SK-N-MC (cell line): ENCODE measurements around the gene PTGES3.
"Not testable (repeated sequence)": the region's sequence is repeated elsewhere in the genome, so short reads cannot be mapped to it uniquely, and the experiment has no call there.

Source experiments
- DNase-seq: peaks from one replicate; pipeline ENCODE4 v3.0.0-alpha.2; 2011; ENCODE audit warnings: low read depth, low spot score
- H3K27ac ChIP-seq: fragments of 200-600 bp; sonication (generic); 2 replicates; pipeline ENCODE4 v1.5.1; 2016; ENCODE audit warnings: mixed run types
- H3K36me3 ChIP-seq: fragments of 200-600 bp; sonication (generic); 2 replicates; pipeline ENCODE4 v1.6.1; 2017; ENCODE audit warnings: antibody characterized with exemption, low read length, mixed read lengths; ENCODE audit not compliant: insufficient read depth
- H3K4me3 ChIP-seq: fragments of 200-600 bp; sonication (generic); 2 replicates; pipeline ENCODE4 v1.5.1; 2016
- H3K9ac ChIP-seq: fragments of 200-600 bp; sonication (generic); 2 replicates; pipeline ENCODE4 v1.8.0; 2017; ENCODE audit warnings: mixed run types, mixed read lengths; ENCODE audit not compliant: insufficient read length
- H3K9me3 ChIP-seq: fragments of 200-600 bp; sonication (generic); 2 replicates; pipeline ENCODE4 v1.6.1; 2017; ENCODE audit warnings: low read depth, mild to moderate bottlenecking, antibody characterized with exemption, low read length, moderate library complexity, mixed read lengths
- EZH2 ChIP-seq: fragments of 200-600 bp; sonication (generic); IDR thresholded peaks from one replicate; pipeline ENCODE4 v1.6.1; 2017; ENCODE audit warnings: antibody characterized with exemption
- FOXP2 ChIP-seq: optimal IDR thresholded peaks from 2 replicates; pipeline ENCODE3; 2011; ENCODE audit warnings: mild to moderate bottlenecking, moderate library complexity; ENCODE audit not compliant: insufficient read depth; ENCODE audit errors: extremely low read length, control extremely low read depth
- POLR2AphosphoS5 ChIP-seq: IDR thresholded peaks from 2 replicates; pipeline ENCODE4 v1.6.1; 2012; ENCODE audit warnings: mild to moderate bottlenecking, low read depth, low read length, borderline replicate concordance

Gene PTGES3

DNA sequence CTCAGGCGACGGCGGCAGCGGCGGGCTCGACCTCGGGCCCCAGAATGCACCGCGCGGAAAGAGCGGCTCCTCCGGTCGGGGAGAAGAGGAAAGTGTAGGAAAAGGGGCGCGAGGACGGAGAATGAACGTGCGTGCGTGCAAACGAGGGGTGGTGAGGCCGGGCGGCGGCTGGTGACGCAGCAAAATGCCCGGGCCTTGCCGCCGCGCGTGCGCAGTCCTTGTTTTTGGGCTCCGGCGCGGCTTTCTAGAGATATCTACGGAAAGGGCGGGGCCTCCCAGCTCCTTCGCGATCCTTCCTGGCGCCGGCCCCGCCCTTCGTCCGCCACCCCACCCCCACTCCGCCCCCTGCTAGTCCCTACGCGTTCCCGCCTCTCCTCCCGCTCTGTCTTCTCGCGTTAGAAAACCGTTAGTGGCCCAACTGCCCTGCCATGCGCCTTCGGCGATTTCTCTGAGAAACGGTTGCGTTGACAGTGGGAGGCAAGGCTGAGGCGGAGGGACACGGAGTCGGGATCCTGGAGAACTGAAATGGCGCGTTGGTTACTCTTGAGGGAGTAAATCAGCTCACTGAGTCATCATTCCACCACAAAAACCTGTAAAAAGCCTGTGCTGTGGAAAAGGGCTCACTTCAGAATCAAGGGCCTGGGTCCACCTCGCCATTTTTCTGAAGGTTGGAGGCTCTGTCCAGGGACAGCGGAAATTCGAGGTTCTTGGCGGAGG, at the start of gene PTGES3:
Gene PTGES3, minus strand, starts transcription at position 156 of the 717 bp plus-strand sequence. CDS start 285 bp downstream, outside the sequence.
- H3K9me3 ChIP-seq: no peaks in the 10 kb centered on the region
- DNase-seq: peak; percentile 87
- H3K27ac ChIP-seq: peak within 1 kb of the TSS; percentile 100
- H3K4me3 ChIP-seq: peak within 1 kb of the TSS; percentile 91
- no peak for TF ChIP-seq EZH2
- no peak for TF ChIP-seq FOXP2
- TF ChIP-seq POLR2AphosphoS5: peak; percentile 84
- peak within 1 kb of the TSS; percentile 97 for H3K9ac ChIP-seq
- H3K36me3 ChIP-seq: peaks cover 26% of the 10 kb centered on the region; the same call in 1 of the 2 replicates

- Histone ChIP-seq H3K36me3 (peaks cover 46% of the 10 kb centered on the region), H3K4me3 (no peak overlapping the region), H3K9ac (no peak overlapping the region), H3K9me3 (no peaks in the 10 kb centered on the region), H3K27ac (no peak overlapping the region)
- no peak for TF ChIP-seq POLR2AphosphoS5
- no peak for DNase-seq
These were observed 40.2 kb upstream of the PTGES3 start for GRCh38 chr12:56728139-56728861.

GRCh38 chr12:56726196-56726675, 38.2 kb upstream of the PTGES3 start:
- not testable (repeated sequence) for DNase-seq
- peaks cover 49% of the 10 kb centered on the region for H3K36me3 ChIP-seq

GRCh38 chr12:56725723-56726102, 37.6 kb upstream of the PTGES3 start:
- H3K9ac ChIP-seq: peak overlapping the region; percentile 100
- no peak for DNase-seq
- TF ChIP-seq EZH2: no peak
- no peak for TF ChIP-seq POLR2AphosphoS5
- TF ChIP-seq FOXP2: no peak
- H3K27ac ChIP-seq: peak overlapping the region; percentile 94
- H3K9me3 ChIP-seq: no peaks in the 10 kb centered on the region
- peaks cover 49% of the 10 kb centered on the region for H3K36me3 ChIP-seq
- H3K4me3 ChIP-seq: peak overlapping the region; percentile 87

More at GRCh38 chr12:56726196-56726675, 38.2 kb upstream of the PTGES3 start:
- H3K9me3 ChIP-seq: not testable (repeated sequence)
- Histone ChIP-seq H3K27ac (peak overlapping the region; percentile 94), H3K9ac (peak overlapping the region; percentile 100), H3K4me3 (peak overlapping the region; percentile 87)

DNA sequence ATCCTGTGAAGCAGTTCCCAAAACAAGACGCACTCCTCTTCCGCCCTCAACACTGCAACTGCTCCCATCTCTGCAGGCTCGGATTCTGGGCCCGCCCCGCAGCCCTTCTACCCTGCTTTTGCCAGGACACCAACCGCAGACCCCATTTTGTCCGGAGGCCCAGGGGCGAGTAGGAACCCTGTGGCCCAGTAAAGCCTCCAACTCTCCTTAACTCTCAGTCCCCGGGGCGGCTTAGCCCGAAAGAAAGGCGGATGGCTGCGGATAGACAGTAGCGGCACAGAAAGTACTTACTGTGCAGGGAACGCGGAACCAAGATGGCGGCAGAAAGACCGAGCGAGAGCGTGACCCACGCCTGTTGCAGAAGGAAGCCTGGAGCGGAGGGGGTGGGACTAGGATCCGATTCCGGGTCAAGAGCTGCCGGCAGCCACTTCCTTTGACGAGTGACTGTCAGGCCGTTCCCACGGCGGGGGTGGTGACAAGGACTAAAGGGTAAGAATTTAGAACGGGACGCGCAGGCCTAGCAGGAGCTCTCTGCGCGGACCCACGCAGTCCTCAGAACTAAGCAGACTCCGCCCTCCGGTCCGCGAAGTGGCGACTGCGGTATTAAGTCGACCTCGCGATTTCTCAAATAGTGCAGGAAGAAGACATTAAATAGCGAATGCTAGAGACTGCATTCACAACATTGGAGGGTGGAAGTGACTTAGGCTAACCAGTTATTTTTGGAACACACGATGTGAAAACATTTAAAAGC, 37.1 kb upstream of the PTGES3 start, which contains the start of gene NACA:
Gene NACA, minus strand, starts transcription at position 328 of the 751 bp plus-strand sequence. CDS start 778 bp downstream, outside the sequence.
- peak; percentile 83 for DNase-seq
- H3K9me3 ChIP-seq: no peaks in the 10 kb centered on the region
- no peak for TF ChIP-seq EZH2
- TF ChIP-seq POLR2AphosphoS5: peak; percentile 99
- peak; percentile 78 for TF ChIP-seq FOXP2
- H3K9ac ChIP-seq: peak within 1 kb of the TSS; percentile 100
- peak within 1 kb of the TSS; percentile 87 for H3K4me3 ChIP-seq
- peak within 1 kb of the TSS; percentile 94 for H3K27ac ChIP-seq
- H3K36me3 ChIP-seq: peaks cover 54% of the 10 kb centered on the region

- TF ChIP-seq POLR2AphosphoS5: no peak
- no peak for TF ChIP-seq FOXP2
- no peak for TF ChIP-seq EZH2
- Histone ChIP-seq H3K4me3 (peak overlapping the region; percentile 87), H3K9me3 (no peaks in the 10 kb centered on the region), H3K36me3 (peaks cover 54% of the 10 kb centered on the region), H3K9ac (peak overlapping the region; percentile 100), H3K27ac (peak overlapping the region; percentile 94)
- DNase-seq: no peak
These were observed 36.6 kb upstream of the PTGES3 start for GRCh38 chr12:56724701-56724971.

DNA sequence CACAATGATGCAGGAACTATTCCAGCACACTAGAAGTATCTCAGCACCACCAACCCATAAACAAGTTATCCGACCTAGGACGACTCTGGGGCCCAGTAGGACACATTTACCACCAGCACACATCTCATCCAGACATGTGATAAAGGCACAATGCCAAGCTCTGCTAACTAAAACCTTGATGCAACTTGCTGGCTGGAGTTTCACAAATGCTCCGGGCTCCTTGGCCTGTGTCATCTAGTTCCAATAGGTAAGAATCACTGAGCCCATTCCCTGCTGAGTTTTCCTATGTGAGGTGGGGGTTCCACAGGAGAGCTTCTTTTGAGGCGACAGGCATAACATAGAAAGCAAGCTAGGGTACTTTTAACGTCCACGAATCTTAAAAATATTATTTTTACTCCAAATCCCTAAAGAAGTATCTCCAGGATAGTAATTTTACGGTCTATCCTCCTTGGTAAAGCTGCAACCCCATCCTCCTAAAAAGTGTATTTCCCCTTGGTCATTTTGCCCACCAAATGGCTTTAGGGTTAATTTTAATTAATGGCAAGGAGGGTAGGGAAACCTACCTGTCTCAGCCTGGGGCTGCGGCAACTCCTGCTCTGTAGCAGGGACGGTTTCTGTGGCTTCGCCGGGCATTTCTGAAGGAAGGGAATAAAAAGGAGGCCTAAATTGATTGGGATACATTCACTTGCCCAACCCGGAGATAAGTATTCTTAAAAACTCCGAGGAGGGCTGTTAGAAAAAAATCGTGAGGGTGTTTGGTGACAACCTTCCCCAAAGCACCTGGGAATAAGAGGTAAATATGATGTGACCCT, 36.0 kb upstream of the PTGES3 start:
- TF ChIP-seq FOXP2 (no peak), POLR2AphosphoS5 (peak; percentile 54; the same call in 1 of the 2 replicates)
- Histone ChIP-seq H3K36me3 (peaks cover 60% of the 10 kb centered on the region), H3K9ac (peak overlapping the region; percentile 100), H3K4me3 (peak overlapping the region; percentile 87), H3K9me3 (no peaks in the 10 kb centered on the region), H3K27ac (peak overlapping the region; percentile 94)
- no peak for DNase-seq

- DNase-seq: no peak
- H3K27ac ChIP-seq: peak overlapping the region; percentile 94
- H3K4me3 ChIP-seq: peak overlapping the region; percentile 87
- TF ChIP-seq POLR2AphosphoS5: no peak; the same call in 1 of the 2 replicates
- TF ChIP-seq FOXP2: no peak
- no peak for TF ChIP-seq EZH2
- H3K9ac ChIP-seq: peak overlapping the region; percentile 100
- peaks cover 64% of the 10 kb centered on the region for H3K36me3 ChIP-seq
- H3K9me3 ChIP-seq: no peaks in the 10 kb centered on the region
These were observed 35.3 kb upstream of the PTGES3 start for GRCh38 chr12:56723352-56723751.
